Stimulated activated CD8-positive, alpha-beta memory T cell treated with anti-CD3 and anti-CD28 coated beads, Interleukin-4, amount 100 ng/mL, for 24 hours (primary cell): ENCODE measurements around the gene IPPK.

Source experiments
- DNase-seq: peaks from one replicate; pipeline ENCODE4 v3.0.0-alpha.2; 2020; ENCODE audit warnings: low read depth

IPPK gene

GRCh38 chr9:92655896-92656536 lies 13.9 kb downstream of the IPPK start:
- no peak for DNase-seq

DNA sequence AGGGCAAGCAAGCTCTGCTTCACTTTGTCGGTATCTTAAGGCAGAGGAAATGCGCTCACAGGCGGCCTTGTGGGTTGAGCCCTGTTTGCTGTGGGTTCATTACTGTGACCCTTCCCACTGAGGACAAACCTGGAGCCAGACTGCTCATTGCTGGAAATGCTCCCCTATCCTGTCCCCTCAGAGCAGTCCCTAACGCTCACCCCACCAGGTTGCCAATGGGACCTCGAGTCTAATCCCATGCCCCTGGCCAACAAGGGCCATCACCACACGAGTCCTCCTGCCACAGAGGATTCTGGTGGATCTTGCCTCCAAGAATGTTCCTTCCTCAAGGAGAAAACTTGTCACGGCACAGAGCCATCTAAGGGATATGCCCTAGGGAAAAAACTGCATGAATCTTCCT lies 14.6 kb downstream of the IPPK start:
- DNase-seq: no peak

DNA sequence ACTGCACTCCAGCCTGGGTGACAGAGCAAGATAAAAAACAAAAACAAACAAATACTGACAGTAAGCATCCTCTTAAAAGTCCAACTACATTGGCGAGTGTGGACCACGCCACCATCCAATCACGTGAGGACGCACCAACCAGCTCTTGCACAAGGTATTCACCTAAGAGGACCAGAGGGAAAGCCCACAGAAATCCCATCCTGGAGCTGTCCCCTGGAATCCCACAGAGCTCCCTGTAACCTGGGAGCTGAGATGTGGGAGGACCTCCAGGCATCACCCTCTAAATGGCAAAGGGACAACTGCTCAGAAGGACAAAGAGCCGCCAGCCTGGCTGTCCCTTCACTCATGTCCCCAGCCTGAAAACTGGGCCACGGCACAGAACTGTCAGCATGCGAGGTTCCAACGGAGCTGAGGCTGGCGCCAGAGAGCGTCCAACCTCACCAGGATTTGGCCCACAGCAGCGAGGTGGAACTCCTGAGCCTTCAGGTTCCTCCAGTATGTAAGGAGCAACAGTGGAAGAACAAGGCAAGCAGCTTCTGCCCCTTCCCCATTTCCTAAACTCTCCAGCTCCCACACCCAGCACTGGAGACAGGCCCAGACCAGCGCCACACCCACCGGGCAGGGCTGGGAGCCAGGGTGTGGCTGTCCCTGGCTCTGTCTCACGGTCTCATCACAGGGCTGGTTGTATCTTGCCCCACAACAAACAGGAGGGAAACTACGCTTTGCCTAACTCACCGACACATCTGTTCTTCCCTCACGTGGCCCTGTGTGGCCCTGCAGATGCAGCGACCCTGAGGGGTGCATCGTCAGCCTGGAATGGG lies 15.2 kb downstream of the IPPK start:
- no peak for DNase-seq

GRCh38 chr9:92652461-92652860 lies 17.5 kb downstream of the IPPK start:
- DNase-seq: no peak

GRCh38 chr9:92650839-92651621 lies 18.9 kb downstream of the IPPK start:
- DNase-seq: no peak

- DNase-seq: no peak
Measured at GRCh38 chr9:92650296-92650695, 19.6 kb downstream of the IPPK start.

DNA sequence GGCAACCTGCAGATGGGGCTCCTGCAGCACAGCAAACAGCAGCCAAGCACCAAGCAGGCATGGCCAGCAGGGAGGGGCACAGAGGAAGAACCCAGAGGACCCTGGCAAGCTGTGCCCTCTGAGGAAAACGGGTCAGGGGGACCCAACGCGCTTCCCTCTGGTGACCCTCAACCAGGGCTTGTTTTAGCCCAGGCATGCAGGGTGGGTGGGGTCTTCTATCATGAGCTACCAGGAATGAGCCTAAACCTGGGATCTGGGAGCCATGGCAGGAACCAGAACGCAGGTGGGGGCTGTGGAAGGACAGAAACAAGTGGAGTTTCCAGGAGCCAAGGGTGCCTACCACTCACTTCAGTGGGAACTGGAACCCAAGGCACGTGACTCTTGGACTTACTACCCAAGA lies 20.9 kb downstream of the IPPK start:
- no peak for DNase-seq

DNA sequence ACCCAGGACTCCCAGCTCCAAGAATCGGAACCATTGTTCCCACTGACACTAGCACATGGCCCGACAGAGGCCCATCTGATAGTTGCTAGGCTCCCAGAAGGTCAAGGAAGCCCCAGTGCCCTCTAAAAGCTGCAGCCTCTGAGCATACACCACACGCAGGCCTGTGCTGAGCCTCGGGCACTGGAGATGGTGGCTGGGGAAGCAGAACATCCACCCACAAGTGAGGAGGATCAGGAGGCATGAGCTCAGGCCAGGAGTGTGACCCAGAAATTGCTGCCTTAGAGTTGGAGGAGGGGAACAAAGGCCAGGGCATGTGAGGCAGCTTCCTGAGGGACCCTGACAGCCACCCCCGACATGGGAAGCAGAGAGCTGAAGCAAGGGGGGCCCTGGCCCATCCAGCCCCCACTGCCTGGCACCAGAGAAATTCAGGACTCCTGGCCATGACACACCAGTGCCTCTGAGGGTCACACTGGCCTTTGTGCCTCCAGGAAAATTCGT lies 21.4 kb downstream of the IPPK start:
- DNase-seq: no peak

DNA sequence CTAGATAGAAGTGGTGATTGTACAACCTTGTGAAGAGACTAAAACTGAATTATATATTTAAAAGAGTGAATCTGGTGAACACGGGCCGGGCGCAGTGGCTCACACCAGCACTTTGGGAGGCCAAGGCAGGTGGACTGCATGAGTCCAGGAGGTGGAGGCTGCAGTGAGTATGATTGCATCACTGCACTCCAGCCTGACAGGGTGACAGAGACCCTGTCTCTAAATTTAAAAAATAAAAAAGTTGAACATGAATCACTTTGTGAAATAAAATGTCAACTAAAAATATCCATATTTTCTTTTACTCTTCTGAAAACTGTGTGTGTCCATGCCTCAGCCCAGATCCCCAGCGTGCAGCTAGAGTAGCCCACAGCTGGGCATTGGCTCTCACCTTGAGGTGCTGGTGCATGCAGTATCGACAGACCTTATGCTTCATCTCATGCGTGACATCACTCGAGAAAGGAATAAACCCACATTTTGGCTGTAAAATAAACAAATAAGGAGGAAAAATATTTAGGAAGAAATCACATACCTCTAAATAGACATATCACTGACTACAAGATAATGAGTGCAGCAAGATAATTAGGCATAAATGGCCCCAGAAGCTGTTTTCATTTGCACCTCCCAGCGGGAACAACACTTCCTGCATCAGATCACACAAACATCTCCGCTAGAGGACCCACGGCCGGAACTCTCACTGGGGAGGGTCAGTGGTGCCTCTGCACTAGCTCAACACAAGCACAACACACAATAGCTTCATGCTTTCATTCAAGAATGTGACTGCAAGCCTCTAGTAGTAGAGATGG lies 22.1 kb downstream of the IPPK start:
- DNase-seq: no peak

DNA sequence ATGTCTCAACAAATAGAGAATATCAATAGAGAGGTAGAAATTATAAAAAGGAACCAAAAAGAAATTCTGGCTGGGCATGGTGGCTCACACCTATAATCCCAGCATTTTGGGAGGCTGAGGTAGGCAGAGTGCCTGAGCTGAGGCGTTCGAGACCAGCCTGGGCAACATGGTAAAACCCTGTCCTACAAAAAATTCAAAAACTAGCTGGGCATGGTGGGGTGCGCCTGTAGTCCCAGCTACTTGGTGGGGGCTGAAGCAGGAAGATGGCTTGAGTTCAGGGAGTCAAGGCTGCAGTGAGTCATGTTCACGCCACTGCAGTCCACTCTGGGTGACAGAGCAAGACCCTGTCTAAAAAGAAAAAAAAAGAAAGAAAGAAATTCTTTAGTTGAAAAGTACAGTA lies 24.9 kb downstream of the IPPK start:
- no peak for DNase-seq

GRCh38 chr9:92644278-92644677 lies 25.7 kb downstream of the IPPK start:
- DNase-seq: no peak

- DNase-seq: no peak
Measured at GRCh38 chr9:92642564-92642963, 27.4 kb downstream of the IPPK start.

GRCh38 chr9:92642041-92642451 lies 27.9 kb downstream of the IPPK start:
- no peak for DNase-seq

DNA sequence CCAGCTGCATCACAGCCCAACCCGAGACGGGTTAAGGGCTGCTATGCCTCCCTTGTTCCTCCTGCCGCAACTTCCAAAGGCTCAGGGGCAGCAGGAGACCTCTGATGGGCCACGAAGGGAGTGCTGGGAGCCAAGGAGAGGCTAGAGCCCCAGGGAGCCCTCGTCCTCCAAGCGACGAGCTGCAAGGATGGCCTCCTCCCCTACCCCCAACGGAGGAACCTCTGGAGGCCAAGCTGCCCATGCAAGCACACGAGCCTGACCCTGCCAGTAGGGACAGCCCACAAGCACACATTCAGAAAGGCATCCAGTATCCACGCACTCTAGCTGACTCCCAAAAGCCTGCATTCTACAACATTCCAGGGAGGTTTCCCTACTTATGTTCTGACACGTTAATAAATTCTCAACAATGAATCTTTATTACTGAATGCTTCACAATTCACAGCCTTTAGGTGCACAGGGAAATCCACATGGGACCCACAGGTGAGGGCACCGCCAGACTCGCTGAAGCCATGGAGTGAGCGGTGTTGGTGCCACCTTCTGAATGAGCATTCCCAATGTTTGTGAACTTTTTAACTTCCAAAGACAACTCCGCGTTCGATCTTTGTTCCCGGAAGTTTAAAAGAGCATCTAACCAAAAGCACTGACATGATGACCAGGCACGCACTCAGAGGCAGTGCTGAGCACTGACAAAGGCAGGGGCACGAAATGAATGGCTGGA lies 28.7 kb downstream of the IPPK start:
- DNase-seq: no peak

DNA sequence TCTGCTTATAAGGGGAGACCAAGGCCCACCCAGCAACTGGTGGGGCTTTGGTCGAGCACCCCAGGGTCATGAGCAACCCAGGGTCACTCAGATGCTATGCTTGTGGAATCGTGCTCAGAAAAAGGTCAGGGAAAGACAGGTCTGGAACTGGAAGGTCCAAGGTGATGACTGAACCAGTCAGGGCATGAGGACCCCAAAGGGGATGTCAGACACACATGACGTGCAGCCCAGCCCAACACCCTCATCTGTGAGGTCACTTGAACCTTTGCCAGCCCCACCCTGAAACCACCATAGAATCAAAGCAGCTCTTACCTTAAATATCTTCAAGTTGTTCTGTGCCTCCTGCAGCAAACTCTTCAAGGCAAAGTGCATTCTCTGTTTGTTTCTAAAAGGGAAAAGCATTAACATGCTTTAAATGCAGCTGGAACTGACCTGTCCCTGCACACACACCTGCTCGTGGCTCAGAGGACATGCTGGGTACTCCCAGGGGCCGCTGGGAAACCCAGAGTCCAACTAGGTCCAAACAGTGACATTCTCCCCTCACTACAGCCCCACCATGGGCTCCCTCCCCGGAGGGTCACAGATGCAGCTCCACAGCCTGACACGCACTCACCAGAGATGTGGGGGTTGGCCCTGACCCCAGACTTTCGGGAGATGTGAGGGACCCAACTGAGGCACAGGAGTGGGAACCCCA lies 29.4 kb downstream of the IPPK start:
- DNase-seq: no peak

- DNase-seq: no peak
Measured at GRCh38 chr9:92639791-92640271, 30.1 kb downstream of the IPPK start.

GRCh38 chr9:92639124-92639523 lies 30.8 kb downstream of the IPPK start:
- DNase-seq: no peak

DNA sequence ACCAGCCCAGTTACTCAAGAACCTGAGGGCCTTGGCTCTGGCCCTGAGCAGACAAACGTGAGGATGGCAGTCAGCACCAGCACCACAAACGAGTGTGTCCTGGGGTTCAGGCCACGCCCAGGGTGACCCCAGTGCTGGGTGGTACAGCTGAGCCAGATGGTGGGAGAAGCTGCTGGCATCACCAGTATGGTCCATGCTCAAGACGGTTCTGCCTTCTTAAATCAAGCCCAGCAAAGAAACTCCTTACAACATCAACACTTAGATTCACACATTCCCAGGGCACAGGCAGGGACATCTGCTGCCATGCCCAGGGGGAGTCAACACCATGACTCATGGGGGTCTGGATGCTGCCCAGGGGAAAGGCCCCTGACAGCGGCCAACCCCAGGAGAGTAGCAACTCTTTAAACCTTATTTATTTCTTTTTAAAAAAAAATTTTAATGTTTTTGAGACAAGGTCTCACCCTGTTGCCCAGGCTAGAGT lies 31.3 kb downstream of the IPPK start:
- DNase-seq: no peak

DNA sequence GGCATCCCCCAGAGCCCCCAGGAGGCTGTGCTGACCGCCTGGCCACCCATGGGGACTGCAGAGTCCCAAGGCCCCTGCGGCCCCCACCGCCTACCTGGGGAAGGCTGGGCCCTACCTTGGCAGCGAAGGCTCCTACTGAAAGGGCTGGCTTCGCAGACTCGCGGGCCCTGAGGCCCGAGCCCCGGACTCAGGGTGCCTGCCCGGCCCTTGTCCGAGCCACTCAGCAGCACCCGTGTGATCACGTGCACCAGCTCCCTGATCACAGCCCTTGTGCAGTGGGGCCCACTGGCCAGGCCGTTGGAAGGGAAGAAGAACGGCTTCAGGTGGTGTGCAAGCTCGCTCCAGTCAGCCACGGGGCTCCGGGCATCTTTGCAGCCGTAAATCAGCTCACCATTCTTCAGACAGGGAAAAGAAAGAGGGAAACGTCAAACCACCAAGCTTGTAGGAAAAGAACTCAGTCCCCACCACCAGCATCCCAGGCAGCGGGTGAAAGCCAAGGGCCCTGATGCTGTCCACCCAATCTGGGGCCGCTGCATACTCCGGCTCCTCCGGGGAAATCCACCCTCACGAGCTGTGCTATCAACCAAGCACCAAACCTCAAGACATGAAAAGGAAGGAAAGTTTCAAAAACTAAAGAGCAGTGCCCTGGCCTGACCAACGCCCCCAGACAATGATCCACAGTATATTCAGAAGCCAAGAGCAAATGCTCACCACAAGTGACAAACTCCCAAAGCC lies 31.9 kb downstream of the IPPK start:
- no peak for DNase-seq

DNA sequence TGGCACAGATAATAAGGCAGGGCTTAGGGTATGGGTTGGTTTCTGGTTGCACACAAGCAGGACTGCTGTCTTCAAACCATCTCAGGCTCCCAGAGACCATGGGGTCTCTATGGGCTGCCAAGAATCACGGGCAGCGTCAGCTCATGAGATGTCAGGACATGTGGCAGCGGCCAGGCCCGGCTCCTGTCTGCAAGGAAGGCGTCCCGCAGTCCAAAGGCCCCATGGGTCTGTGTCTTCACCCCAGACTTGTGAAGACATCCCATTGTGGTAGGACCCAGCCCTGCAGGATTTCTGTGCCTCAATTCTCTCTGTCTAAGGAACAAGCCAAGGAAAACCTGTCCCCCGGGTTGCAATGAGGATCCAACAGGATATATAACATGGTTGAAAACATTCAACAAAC lies 32.6 kb downstream of the IPPK start:
- no peak for DNase-seq
